Large intestine (tissue), 3 donors: ENCODE results near the gene ZNF679. TPM values are rescaled to one million over a fixed set of nuclear protein-coding genes. Genes with fewer than 3 reads are reported as not detected.
"Not testable (repeated sequence)": the region's sequence is repeated elsewhere in the genome, so short reads cannot be mapped to it uniquely, and the experiment has no call there.

Source experiments
- DNase-seq, 2 donors: peaks; one replicate each; pipeline versions ENCODE4 v3.0.0 to v3.0.0-alpha.2; 2013
- H3K27ac ChIP-seq: one replicate; pipeline ENCODE4 v1.5.1; 2013; ENCODE audit warnings: low read length
- H3K27me3 ChIP-seq: 2 replicates; pipeline ENCODE4 v1.6.1; 2013; ENCODE audit warnings: low read length; ENCODE audit not compliant: control insufficient read depth, insufficient read depth
- H3K36me3 ChIP-seq: 2 replicates; pipeline ENCODE4 v1.6.1; 2013; ENCODE audit warnings: low read length; ENCODE audit not compliant: control insufficient read depth, insufficient read depth
- H3K4me1 ChIP-seq: one replicate; pipeline ENCODE4 v1.6.1; 2013; ENCODE audit warnings: low read length; ENCODE audit not compliant: control insufficient read depth, insufficient read depth
- H3K4me3 ChIP-seq: one replicate; pipeline ENCODE4 v1.5.1; 2013; ENCODE audit warnings: low read length
- H3K9me3 ChIP-seq: one replicate; pipeline ENCODE4 v1.6.1; 2013; ENCODE audit warnings: mild to moderate bottlenecking, low read depth, low read length, moderate library complexity; ENCODE audit not compliant: control insufficient read depth
- WGBS: methylation state at CpG from one replicate; pipeline ENCODE4 v1.1.5; 2013; ENCODE audit warnings: low lambda C conversion rate; ENCODE audit not compliant: insufficient coverage; 5-methylcytosine and 5-hydroxymethylcytosine counted together
- polyA plus RNA-seq: library from polyadenylated mRNA; unstranded; fragments of 120-200 nt; gene quantifications from one replicate; pipeline ENCODE4 v1.2.1, GENCODE V29; 2013

Gene ZNF679
- polyA plus RNA-seq, 1 donor = not detected

DNA sequence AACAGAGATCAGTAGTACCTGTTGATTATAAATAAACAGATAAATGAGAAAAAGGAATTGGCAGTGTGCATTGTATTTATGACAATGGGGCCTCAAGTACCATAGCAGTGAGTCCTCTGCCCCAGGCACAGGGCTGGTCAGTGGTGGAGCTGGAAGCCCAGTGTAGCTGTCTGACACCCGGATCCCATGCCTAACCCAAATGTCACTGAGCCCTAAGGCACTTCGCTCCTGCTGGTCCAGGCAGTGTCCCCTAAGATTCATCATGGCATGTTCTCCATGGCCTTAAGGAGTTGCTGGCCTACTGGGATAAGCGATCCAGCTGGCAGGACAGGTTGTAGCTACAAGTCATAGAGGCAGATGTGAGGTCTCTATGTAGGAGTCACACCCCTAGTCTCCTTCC, 82.2 kb downstream of the ZNF679 start:
- DNase-seq = no peak
- H3K36me3 ChIP-seq = no peaks in the 10 kb centered on the region
- no CpG with 5 or more reads among the region's 3 CpGs for WGBS
- no peak overlapping the region for H3K27ac ChIP-seq
- H3K4me1 ChIP-seq = peaks cover 3% of the 10 kb centered on the region
- no peak overlapping the region for H3K4me3 ChIP-seq
- H3K27me3 ChIP-seq = no peaks in the 10 kb centered on the region
- no peaks in the 10 kb centered on the region for H3K9me3 ChIP-seq

DNA sequence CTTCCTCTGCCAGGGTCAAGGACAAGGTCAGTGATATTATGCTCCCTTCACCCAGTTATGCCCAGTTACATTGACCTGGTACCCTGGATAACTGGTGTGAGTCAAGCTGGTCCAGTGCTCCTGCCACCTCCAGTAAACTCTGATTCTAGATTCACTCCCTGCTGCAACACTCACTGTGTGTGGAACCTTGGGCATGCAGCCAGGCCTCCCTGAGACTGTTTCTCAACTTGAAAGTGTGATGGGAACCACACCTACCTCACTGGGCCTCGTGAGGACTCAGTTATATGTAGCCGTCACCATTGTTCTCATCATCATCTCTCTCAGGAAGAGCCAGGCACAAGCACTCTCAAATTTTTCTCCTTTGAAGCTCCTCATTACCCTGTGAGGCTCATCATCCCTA, 84.6 kb downstream of the ZNF679 start:
- H3K4me3 ChIP-seq = no peak overlapping the region
- H3K27me3 ChIP-seq = no peaks in the 10 kb centered on the region
- no peaks in the 10 kb centered on the region for H3K9me3 ChIP-seq
- WGBS = no CpG with 5 or more reads among the region's 2 CpGs
- no peaks in the 10 kb centered on the region for H3K36me3 ChIP-seq
- no peak overlapping the region for H3K27ac ChIP-seq
- H3K4me1 ChIP-seq = peaks cover 3% of the 10 kb centered on the region
- no peak for DNase-seq

DNA sequence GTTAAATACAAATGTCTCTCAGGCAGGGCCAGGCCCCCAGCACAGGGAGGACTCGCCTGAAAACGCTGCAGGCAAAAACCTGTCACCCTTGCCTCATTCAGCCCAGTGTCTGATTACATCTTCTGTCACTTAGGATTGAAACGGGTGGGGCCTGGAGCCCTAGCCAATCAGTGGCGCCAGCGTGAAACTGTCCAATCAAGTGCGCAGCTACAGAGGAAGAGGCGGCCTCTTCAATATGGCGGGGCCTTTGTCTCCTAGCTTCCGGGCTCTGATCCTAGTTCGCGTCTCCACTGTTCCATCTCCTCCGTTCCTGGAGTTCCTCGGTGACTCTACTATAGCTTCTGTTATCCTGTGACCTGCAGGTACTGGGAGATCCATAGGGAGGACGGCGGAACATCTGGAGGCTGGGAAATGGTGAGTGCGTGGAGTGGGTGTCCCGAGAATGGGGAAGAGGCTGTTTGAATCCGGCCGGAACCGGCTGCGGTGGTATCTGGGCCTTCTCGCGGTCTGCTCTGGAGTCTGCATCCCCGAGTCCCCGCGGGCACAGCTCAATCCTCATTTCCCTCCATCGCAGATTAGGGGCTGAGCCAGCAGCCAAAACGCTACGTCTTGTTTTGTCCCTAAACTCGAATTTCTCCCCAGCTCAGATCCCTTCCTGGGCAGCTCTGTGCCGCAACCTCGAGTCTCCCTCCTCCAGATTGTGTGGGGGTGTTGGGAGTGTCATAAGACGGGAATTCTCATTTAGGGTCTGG, 85.6 kb downstream of the ZNF679 start, which contains the start of gene ZNF736:
Gene ZNF736, plus strand, starts transcription at position 222 of the 752 bp plus-strand sequence. Its CDS starts 190 bp downstream, at position 412.
- H3K4me1 ChIP-seq = no peaks in the 10 kb centered on the region
- H3K36me3 ChIP-seq = peaks cover 2% of the 10 kb centered on the region
- DNase-seq = peak; percentile 91 to 95
- peak within 1 kb of the TSS; percentile 64 for H3K27ac ChIP-seq
- no CpG with 5 or more reads among the region's 33 CpGs for WGBS
- H3K4me3 ChIP-seq = peak within 1 kb of the TSS; percentile 75
- H3K9me3 ChIP-seq = no peaks in the 10 kb centered on the region
- no peaks in the 10 kb centered on the region for H3K27me3 ChIP-seq

DNA sequence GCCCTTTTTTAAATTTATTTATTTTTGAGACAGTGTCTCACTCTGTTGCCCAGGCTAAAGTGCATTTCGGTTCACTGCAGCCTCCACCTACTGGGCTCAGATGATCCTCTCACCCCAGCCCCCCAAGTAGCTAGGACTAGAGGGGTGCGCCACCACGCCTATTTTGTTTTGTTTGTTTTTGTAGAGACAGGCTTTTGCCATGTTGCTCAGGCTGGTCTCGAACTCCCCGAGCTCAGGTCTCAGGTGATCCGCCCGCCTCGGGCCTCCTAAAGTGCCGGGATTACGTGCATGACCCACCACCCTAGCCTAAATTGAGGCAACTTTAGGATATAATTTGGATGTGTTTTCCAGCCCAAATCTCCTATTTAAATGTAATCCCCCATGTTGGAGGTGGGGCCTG, 86.3 kb downstream of the ZNF679 start:
- peak overlapping the region; percentile 75 for H3K4me3 ChIP-seq
- H3K9me3 ChIP-seq = no peaks in the 10 kb centered on the region
- WGBS = 22% methylated on average over 3 of the region's 10 CpGs
- no peaks in the 10 kb centered on the region for H3K4me1 ChIP-seq
- peak overlapping the region; percentile 64 for H3K27ac ChIP-seq
- DNase-seq = no peak
- peaks cover 2% of the 10 kb centered on the region for H3K36me3 ChIP-seq
- H3K27me3 ChIP-seq = no peaks in the 10 kb centered on the region

DNA sequence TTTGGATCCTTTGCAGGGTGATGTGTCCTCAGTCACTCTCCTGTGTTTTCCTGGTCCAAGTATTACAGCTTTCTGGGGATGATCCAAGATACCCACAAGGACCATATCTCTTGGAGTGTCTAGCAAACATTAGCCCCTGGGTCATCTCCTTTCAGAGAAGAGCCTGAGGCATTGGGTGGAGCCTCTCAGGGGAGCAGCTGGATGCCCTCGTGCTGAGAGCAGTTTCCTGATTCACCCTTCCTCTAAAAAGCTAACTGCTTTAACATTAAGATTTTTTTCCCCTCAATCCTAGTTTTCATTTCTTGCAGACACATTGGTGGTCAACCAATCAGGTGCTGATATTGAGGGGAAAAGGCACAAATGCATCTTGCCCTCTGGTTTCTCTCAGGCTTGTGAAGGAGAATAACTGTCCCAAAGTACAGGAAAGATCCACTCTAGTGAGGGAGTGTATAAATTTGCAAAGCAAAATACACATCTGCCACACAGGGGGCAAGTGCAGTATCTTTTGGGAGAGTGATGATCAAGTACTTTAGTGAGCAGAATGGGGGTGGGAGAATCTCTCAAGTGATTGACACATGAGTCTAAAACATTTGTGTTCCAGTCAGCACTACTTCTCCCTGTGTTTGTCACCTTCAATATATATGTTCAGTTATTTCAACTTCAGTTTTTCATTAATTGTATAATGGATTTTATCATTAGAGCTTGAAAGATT, 87.9 kb downstream of the ZNF679 start:
- H3K27me3 ChIP-seq, H3K27ac ChIP-seq, H3K36me3 ChIP-seq, H3K4me1 ChIP-seq, DNase-seq, H3K4me3 ChIP-seq, H3K9me3 ChIP-seq: not testable (repeated sequence)
- no CpG with 5 or more reads among the region's 1 CpG for WGBS

Other genes with a start within 250 kb of the ZNF679 start
- gene ZNF722, start 229.6 kb upstream of the ZNF679 start, polyA plus RNA-seq = not detected
- 0.34 TPM for gene ZNF727, start 183.0 kb upstream of the ZNF679 start, polyA plus RNA-seq
- not detected for gene ZNF735, start 21.3 kb upstream of the ZNF679 start, polyA plus RNA-seq
- gene ZNF736, start 85.5 kb downstream of the ZNF679 start, polyA plus RNA-seq = 13.0 TPM